ENCODE data around the gene NHSL2.

DNA sequence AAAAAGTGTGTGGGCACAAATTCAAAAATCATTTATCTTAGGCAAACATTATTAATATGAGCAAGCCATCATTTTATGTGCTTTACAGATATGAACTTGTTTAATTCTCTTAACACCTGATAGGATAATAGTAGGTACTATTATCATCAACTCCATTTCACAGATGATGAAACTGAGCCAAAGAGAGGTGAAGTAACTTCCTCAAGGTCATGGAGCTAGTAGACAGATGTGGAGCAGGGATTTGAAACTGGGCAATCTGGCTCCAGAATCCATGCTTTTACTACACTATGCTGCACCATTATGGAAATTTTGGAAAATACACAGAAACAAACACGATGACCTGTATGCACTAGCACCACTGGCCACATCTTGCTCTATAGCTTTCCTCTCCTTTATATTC, 269.9 kb downstream of the NHSL2 start:
- TF ChIP-seq CTCF (IDR thresholded peaks at IDR 0.05) (no peak), EP300 (IDR thresholded peaks at IDR 0.05) (no peak)

Measured in esophagus muscularis mucosa (tissue), 3 donors.